Colon (tissue), 2 donors: ENCODE results near the gene NAA16.
"Not testable (repeated sequence)": the region's sequence is repeated elsewhere in the genome, so short reads cannot be mapped to it uniquely, and the experiment has no call there.

Experiments
- FAIRE-seq: peaks from 2 replicates; lab custom pipeline; 2012; peaks lifted over from hg19 to GRCh38; lab: Jason Lieb, UNC
- donor health status: control.
- donor health status: control.

Gene NAA16

GRCh38 chr13:41409611-41410010 lies 98.5 kb downstream of the NAA16 start:
- no peak for FAIRE-seq

DNA sequence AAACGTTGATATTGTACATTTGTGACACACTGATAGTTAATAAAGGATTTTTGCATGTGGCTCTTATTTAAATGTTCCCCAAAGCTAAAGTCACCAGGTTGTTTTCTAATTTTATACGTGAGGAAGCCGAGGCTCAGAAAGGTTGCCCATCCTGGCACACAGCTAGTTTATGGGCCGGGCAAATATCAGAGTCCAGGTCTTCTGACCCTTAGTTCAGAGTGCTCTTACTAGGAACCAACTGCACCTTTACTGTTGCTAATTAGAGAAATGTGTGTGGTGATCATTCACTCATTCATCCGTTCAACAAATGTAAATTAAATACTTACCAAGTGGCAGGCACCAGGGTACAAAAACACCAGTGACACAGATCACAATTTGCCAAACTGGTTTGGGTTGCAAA lies 100.0 kb downstream of the NAA16 start:
- FAIRE-seq: no peak

DNA sequence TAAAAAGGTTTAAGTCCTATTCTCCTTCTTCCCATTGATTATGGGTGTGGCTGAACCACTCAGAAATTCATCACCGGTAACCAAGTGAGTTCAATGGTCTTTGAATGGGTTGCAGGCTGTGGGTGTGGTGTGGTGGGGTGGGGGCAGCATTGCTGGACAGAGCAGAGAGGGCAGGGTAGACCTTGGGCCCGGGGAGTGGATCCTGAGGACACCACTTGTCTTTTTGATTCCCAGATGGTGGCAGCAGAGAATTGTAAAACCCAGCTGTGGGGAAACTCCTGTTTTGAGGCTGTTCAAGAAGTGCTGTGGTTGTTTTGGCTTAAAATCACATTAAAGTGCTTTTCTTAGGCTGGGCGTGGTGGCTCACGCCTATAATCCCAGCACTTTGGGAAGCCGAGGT lies 100.5 kb downstream of the NAA16 start:
- no peak for FAIRE-seq

DNA sequence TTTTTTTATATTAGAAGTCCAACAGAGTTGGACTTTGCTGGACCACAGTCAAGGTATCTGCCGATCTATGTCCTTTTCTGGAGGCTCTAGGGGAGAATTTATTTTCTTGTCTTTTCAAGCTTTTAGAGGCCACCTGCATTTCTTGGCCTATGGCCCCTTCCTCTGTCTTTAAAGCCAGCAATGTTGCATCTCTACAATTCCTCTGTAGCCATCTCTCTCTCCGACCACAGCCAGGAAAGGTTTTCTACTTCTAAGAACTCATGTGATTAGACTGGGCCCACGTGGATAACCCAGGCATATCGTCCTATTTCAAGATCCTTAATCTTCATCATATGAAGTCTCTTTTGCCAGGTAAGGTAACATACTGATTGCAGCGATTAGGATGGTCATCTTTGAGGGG lies 102.8 kb downstream of the NAA16 start:
- FAIRE-seq: no peak

DNA sequence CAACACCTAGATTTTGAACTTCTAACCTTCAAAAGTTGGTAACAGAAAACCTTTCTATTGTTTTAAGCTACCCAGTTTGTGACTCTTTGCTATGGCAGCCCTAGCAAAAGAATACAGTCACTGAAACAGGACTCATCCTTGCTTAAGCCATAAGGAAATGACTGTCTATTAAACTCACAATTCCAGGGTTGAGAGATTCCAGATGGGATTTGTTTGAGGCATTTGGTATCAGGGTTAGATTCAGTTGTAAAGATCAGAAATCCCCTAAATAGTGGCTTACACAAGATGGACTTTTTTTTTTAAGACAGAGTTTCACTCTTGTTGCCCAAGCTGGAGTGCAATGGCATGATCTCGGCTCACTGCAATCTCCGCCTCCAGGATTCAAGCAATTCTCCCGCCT lies 105.2 kb downstream of the NAA16 start:
- FAIRE-seq: no peak

DNA sequence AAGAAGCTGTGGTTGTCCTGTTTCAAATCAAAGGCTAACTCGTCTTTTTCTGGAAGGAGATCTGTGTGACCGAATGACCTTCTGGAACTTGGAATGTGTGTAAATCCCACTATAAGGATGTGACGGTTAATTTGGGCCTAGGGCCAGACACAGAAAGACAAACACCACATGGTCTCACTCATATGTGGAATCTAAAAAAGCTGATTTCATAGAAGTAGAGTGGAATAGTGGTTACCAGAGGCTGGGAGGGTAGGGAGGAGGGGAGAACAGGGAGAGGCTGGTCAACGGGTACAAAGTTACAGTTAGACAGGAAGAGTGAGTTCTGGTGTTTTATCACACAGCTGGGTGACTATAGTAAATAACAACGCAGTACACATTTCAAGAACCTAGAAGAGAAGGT lies 107.0 kb downstream of the NAA16 start:
- FAIRE-seq: no peak

DNA sequence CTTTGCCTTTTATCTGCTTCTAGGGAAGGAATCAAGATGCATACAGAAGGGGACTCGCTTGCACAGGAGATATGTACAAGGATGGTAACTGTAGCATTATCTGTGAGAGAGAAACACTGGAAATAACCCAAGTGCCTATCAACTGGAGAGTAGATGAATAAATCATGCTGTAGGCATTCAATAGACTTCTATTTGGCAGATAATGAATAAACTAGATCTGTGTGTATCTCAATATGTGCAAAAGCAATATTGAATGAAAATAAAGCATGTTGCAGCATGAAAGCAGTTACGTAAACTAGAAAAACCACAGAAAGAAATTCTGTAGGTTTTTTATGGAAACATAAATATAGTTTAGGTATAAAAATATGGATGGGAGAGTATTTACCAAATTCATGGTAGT lies 107.7 kb downstream of the NAA16 start:
- no peak for FAIRE-seq

DNA sequence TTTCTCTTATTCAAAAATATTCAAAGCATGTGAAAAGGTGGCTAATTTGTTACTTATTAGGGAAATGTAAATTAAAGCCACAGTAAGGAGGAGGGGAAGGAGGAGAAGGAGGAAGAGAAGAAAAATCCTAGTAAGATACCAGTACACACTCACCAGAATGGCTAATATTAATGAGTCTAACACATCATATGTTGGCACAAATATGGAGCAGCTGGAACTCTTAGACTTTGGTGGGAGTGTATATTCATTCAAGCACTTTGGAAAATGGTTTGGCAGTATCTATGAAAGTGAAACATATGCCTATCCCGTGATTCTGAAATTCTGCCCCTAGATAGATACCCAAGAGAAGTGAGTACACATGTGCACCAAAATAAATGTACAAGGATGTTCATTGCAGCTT lies 108.1 kb downstream of the NAA16 start:
- FAIRE-seq: no peak

- FAIRE-seq: no peak
Observed at GRCh38 chr13:41420146-41420545, 109.1 kb downstream of the NAA16 start.

- not testable (repeated sequence) for FAIRE-seq
Observed at GRCh38 chr13:41421330-41421729, 110.3 kb downstream of the NAA16 start.

DNA sequence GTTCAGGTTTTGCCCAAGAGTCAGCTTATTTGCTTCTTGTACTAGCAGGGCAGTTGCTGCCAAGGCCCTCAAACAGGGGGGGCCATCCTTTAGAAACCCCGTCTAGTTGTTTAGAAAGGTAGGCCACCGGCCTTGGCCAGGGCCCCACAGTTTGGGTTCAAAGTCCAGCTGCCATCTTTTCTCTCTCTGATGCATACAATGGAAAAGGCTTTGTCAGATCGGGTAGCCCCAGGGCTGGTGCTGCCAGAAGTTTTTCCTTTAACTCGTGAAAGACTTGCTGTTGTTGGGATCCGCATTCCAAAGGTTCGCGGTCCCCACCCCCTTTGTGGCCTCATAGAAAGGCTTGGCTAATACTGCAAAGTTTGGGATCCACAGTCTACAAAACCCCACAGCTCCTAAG lies 110.9 kb downstream of the NAA16 start:
- FAIRE-seq: not testable (repeated sequence)

GRCh38 chr13:41423259-41423658 lies 112.2 kb downstream of the NAA16 start:
- not testable (repeated sequence) for FAIRE-seq

GRCh38 chr13:41424675-41425074 lies 113.6 kb downstream of the NAA16 start:
- peak; percentile 78 for FAIRE-seq

DNA sequence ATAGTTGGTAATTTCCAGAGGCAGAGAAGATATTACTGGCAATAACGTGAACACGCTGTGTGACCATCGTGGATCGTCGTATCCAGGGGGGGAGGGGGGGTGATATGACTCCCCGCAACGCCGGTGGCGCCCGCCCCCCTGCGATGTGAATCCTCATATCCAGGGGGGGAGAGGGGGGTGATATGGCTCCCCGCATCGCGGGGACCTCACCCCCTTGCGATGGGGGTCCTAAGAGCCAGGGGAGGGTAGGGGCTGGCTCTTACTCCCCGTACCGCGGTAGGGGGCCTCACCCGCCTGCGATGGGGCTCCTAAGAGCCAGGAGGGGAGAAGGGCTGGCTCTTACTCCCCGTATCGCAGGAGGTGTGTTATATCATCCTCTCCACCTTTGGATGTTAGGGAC lies 115.0 kb downstream of the NAA16 start:
- no peak for FAIRE-seq
